ENCODE results near the gene ABLIM3.

Gene ABLIM3

GRCh38 chr5:149153193-149153750 lies 12.0 kb downstream of the ABLIM3 start:
- TF ChIP-seq EGR1 (IDR thresholded peaks at IDR 0.05), result no peak
- TF ChIP-seq CREB1 (IDR thresholded peaks at IDR 0.05; ENCODE audit: low read depth), result no peak
- no peak for TF ChIP-seq FOXM1 (IDR thresholded peaks at IDR 0.05; ENCODE audit: borderline replicate concordance, low read depth)
- no peak for TF ChIP-seq YY1 (IDR thresholded peaks at IDR 0.05; ENCODE audit: low read depth)
- TF ChIP-seq TAF1 (IDR thresholded peaks at IDR 0.05; ENCODE audit: low read depth), result no peak
- TF ChIP-seq, protein P1, sequence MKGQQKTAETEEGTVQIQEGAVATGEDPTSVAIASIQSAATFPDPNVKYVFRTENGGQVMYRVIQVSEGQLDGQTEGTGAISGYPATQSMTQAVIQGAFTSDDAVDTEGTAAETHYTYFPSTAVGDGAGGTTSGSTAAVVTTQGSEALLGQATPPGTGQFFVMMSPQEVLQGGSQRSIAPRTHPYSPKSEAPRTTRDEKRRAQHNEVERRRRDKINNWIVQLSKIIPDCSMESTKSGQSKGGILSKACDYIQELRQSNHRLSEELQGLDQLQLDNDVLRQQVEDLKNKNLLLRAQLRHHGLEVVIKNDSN (IDR thresholded peaks at IDR 0.05), result no peak
- no peak for TF ChIP-seq TEAD4 (IDR thresholded peaks at IDR 0.05)
- no peak for TF ChIP-seq TCF12 (IDR thresholded peaks at IDR 0.05; ENCODE audit: low read depth)
- TF ChIP-seq NFIC (IDR thresholded peaks at IDR 0.05), result no peak
- TF ChIP-seq, protein P2, sequence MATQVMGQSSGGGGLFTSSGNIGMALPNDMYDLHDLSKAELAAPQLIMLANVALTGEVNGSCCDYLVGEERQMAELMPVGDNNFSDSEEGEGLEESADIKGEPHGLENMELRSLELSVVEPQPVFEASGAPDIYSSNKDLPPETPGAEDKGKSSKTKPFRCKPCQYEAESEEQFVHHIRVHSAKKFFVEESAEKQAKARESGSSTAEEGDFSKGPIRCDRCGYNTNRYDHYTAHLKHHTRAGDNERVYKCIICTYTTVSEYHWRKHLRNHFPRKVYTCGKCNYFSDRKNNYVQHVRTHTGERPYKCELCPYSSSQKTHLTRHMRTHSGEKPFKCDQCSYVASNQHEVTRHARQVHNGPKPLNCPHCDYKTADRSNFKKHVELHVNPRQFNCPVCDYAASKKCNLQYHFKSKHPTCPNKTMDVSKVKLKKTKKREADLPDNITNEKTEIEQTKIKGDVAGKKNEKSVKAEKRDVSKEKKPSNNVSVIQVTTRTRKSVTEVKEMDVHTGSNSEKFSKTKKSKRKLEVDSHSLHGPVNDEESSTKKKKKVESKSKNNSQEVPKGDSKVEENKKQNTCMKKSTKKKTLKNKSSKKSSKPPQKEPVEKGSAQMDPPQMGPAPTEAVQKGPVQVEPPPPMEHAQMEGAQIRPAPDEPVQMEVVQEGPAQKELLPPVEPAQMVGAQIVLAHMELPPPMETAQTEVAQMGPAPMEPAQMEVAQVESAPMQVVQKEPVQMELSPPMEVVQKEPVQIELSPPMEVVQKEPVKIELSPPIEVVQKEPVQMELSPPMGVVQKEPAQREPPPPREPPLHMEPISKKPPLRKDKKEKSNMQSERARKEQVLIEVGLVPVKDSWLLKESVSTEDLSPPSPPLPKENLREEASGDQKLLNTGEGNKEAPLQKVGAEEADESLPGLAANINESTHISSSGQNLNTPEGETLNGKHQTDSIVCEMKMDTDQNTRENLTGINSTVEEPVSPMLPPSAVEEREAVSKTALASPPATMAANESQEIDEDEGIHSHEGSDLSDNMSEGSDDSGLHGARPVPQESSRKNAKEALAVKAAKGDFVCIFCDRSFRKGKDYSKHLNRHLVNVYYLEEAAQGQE (IDR thresholded peaks at IDR 0.05; ENCODE audit: low read depth), result no peak
- no peak for TF ChIP-seq CEBPB (IDR thresholded peaks at IDR 0.05)
- TF ChIP-seq EP300 (IDR thresholded peaks at IDR 0.05; ENCODE audit: borderline replicate concordance), result no peak
- TF ChIP-seq MAX (IDR thresholded peaks at IDR 0.05), result no peak
- TF ChIP-seq ZBTB7A (IDR thresholded peaks at IDR 0.05; ENCODE audit: low read depth), result no peak
- TF ChIP-seq RAD21 (IDR thresholded peaks at IDR 0.05; ENCODE audit: low read depth), result no peak

DNA sequence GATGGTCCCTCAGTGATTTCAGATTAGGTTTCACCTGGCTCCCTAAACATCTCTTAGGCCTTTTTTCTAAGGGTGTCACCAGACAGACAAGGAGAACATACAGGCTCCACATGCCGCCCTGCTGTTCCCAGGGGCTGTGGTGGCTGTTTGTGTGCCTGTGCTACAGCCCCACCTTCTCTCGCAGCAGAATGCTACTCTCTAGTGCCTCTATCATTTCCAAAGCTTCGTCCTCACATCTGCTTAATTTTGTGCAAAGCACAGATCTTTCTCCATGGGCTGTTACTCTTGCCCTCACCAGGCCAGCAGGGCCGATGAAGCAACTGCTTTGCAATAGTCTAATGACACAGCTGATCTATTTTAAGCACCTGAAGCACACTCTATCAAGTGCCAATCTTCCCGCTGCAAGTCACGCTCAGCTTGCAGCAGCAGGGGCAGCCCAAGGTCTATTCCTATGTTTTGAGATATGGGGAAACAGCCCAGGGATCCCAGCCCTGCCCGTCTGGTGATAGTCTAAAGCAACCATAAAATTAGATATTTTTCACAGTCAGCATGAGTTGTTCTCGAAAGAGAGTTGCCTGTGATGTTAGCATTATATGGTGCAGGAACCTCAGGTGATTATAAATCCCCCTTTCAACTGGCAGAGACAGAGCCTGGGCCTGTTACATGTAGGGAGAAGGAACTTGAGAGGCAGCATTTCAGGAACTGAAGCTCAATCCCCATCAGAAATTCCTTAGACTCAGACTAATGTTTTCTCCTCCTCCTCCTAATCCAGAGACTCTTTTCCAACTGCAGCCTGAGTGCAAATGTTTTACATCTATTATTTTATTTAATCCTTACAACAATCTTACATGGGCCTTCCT lies 12.7 kb downstream of the ABLIM3 start:
- TF ChIP-seq ZBTB7A (IDR thresholded peaks at IDR 0.05; ENCODE audit: low read depth), result no peak

DNA sequence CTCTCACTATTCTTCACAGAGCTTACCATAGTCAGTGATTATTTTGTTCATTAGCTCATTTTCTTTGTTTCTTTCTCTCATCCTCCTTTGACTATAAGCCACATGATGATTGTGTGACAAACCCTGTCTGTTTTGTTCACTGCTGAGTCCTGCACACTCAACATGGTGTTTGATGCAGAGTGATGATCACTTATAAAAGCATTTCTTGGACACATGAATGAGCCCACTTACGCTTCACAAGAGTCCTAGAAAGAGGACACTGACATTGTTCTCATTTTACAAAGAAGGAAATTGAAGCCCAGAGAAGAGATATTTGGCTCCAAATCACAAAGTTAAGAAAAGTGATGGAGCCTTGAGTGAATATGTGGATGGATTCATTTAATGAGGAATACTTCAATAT lies 13.4 kb downstream of the ABLIM3 start:
- TF ChIP-seq, protein P2 (IDR thresholded peaks at IDR 0.05; ENCODE audit: low read depth), result no peak

GRCh38 chr5:149156435-149157083 lies 15.3 kb downstream of the ABLIM3 start:
- TF ChIP-seq YY1 (IDR thresholded peaks at IDR 0.05; ENCODE audit: low read depth), result no peak
- no peak for TF ChIP-seq CEBPB (IDR thresholded peaks at IDR 0.05)
- no peak for TF ChIP-seq CREB1 (IDR thresholded peaks at IDR 0.05; ENCODE audit: low read depth)
- TF ChIP-seq EGR1 (IDR thresholded peaks at IDR 0.05), result no peak
- TF ChIP-seq, protein P2 (IDR thresholded peaks at IDR 0.05; ENCODE audit: low read depth), result no peak
- no peak for TF ChIP-seq TCF12 (IDR thresholded peaks at IDR 0.05; ENCODE audit: low read depth)
- no peak for TF ChIP-seq ZBTB7A (IDR thresholded peaks at IDR 0.05; ENCODE audit: low read depth)
- no peak for TF ChIP-seq TEAD4 (IDR thresholded peaks at IDR 0.05)
- TF ChIP-seq, protein P1 (IDR thresholded peaks at IDR 0.05), result no peak
- no peak for TF ChIP-seq TAF1 (IDR thresholded peaks at IDR 0.05; ENCODE audit: low read depth)
- no peak for TF ChIP-seq MAX (IDR thresholded peaks at IDR 0.05)
- TF ChIP-seq EP300 (IDR thresholded peaks at IDR 0.05; ENCODE audit: borderline replicate concordance), result no peak
- no peak for TF ChIP-seq RAD21 (IDR thresholded peaks at IDR 0.05; ENCODE audit: low read depth)
- TF ChIP-seq NFIC (IDR thresholded peaks at IDR 0.05), result no peak
- no peak for TF ChIP-seq FOXM1 (IDR thresholded peaks at IDR 0.05; ENCODE audit: borderline replicate concordance, low read depth)
